ENCODE data around the gene CENPK.

DNA sequence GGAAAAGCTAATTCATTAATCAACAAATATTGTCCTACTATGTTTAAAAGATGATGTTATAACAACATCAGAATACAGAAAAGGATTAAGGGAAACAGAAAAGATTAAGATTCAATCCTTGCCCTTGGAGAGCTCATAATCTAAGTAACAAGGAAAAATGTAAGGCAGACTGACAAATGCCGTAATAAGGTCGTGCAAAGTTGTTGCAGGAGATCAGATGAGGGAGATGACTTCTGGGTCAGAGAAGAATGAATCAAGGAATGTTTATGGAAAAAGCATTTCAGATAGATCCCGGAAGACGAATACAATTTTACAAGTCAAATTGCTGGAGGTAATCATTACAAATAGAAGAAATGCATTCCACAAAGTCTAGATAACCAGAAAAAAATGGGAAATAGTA lies 87.6 kb downstream of the CENPK start:
- TF ChIP-seq POLR2AphosphoS5 (IDR thresholded peaks at IDR 0.05; ENCODE audit: low read depth, low read length): no peak
- no peak for TF ChIP-seq SIN3A (IDR thresholded peaks at IDR 0.05; ENCODE audit: borderline replicate concordance, insufficient read depth, low read length)

Data from PFSK-1 (cell line).